Endodermal cell (in vitro differentiated cells): ENCODE results near the gene DNM2. TPM values are rescaled to one million over a fixed set of nuclear protein-coding genes. Genes with fewer than 3 reads are reported as not detected.

Source experiments
- DNase-seq: peaks from one replicate; pipeline ENCODE4 v3.0.0-alpha.2; 2017
- H3K27ac ChIP-seq: 2 replicates; pipeline ENCODE4 v1.5.1; 2013; ENCODE audit warnings: mild to moderate bottlenecking, low read depth, low read length, moderate library complexity
- H3K27me3 ChIP-seq: 2 replicates; pipeline ENCODE4 v1.6.1; 2013; ENCODE audit warnings: mild to moderate bottlenecking, low read length, moderate library complexity; ENCODE audit not compliant: insufficient read depth, control insufficient read depth, poor library complexity, severe bottlenecking
- H3K36me3 ChIP-seq: 2 replicates; pipeline ENCODE4 v1.7.0; 2013; ENCODE audit warnings: mild to moderate bottlenecking, low read length, moderate library complexity; ENCODE audit not compliant: control insufficient read depth, insufficient read depth
- H3K4me1 ChIP-seq: one replicate; pipeline ENCODE4 v1.7.0; 2013; ENCODE audit warnings: low read length; ENCODE audit not compliant: control insufficient read depth, insufficient read depth
- H3K4me3 ChIP-seq: 2 replicates; pipeline ENCODE4 v1.5.1; 2013; ENCODE audit warnings: mild to moderate bottlenecking, low read length, moderate library complexity
- H3K9ac ChIP-seq: 2 replicates; pipeline ENCODE4 v1.6.1; 2013; ENCODE audit warnings: mild to moderate bottlenecking, low read length, moderate library complexity; ENCODE audit not compliant: poor library complexity, severe bottlenecking; ENCODE audit errors: extremely low read depth
- H3K9me3 ChIP-seq: 2 replicates; pipeline ENCODE4 v1.6.1; 2013; ENCODE audit warnings: mild to moderate bottlenecking, low read length, moderate library complexity; ENCODE audit not compliant: control insufficient read depth
- H3K27ac Mint-ChIP-seq: 2 replicates; pipeline ENCODE4 v1.8.0; 2020; ENCODE audit warnings: mixed read lengths
- H3K27me3 Mint-ChIP-seq: 2 replicates; pipeline ENCODE4 v1.8.0; 2021; ENCODE audit warnings: mild to moderate bottlenecking, mixed read lengths; ENCODE audit not compliant: insufficient read depth
- H3K36me3 Mint-ChIP-seq: 2 replicates; pipeline ENCODE4 v1.8.0; 2020; ENCODE audit warnings: low read depth, mixed read lengths
- H3K4me1 Mint-ChIP-seq: 2 replicates; pipeline ENCODE4 v1.8.0; 2020; ENCODE audit warnings: mixed read lengths
- H3K4me3 Mint-ChIP-seq: 2 replicates; pipeline ENCODE4 v1.8.0; 2020; ENCODE audit warnings: mild to moderate bottlenecking, moderate library complexity, mixed read lengths
- H3K9me3 Mint-ChIP-seq: 2 replicates; pipeline ENCODE4 v1.8.0; 2020; ENCODE audit warnings: mild to moderate bottlenecking, mixed read lengths
- WGBS, 2 experiments: methylation state at CpG; one replicate each; pipeline versions ENCODE4 v1.1.5 to v1.1.7; 2013; ENCODE audit warnings: missing lambda C conversion rate in 2 of 2, mixed read lengths in 1 of 2; ENCODE audit not compliant: insufficient coverage in 1 of 2, insufficient read length in 1 of 2; 5-methylcytosine and 5-hydroxymethylcytosine counted together
- total RNA-seq, 2 donors: library from RNA; stranded (reverse); fragmentation: NEBNext Ultra II Directional in 1 of 2; extraction: Animal tissue kit (Norgen Biotek cat#: 25700) in 1 of 2; gene quantifications; 2 replicates in 1 of 2; 3 replicates in 1 of 2; pipeline ENCODE4 v1.2.1, GENCODE V29; 2021
- TF ChIP-seq, protein P1 (sequence below): fragments of 200-600 bp; sonication (generic); conservative IDR thresholded peaks from 2 replicates; pipeline ENCODE4 v1.5.0; 2021; ENCODE audit warnings: antibody characterized with exemption, mild to moderate bottlenecking

The DNM2 gene
- total RNA-seq, 2 donors from 2014 or later = 118 to 136 TPM

- H3K4me1 ChIP-seq = no peaks in the 10 kb centered on the region
- no peak overlapping the region for H3K9ac ChIP-seq
- Mint-ChIP-seq H3K27ac (no peak overlapping the region), H3K9me3 (peaks cover 20% of the 10 kb centered on the region), H3K4me3 (no peak overlapping the region), H3K36me3 (peaks cover 3% of the 10 kb centered on the region), H3K4me1 (no peaks in the 10 kb centered on the region), H3K27me3 (peaks cover 29% of the 10 kb centered on the region)
- H3K27ac ChIP-seq = no peak overlapping the region
- 88 to 89% methylated on average over 5 to 10 of the region's 10 CpGs for WGBS, 2 experiments
- peaks cover 6% of the 10 kb centered on the region for H3K9me3 ChIP-seq
- TF ChIP-seq, protein P1, sequence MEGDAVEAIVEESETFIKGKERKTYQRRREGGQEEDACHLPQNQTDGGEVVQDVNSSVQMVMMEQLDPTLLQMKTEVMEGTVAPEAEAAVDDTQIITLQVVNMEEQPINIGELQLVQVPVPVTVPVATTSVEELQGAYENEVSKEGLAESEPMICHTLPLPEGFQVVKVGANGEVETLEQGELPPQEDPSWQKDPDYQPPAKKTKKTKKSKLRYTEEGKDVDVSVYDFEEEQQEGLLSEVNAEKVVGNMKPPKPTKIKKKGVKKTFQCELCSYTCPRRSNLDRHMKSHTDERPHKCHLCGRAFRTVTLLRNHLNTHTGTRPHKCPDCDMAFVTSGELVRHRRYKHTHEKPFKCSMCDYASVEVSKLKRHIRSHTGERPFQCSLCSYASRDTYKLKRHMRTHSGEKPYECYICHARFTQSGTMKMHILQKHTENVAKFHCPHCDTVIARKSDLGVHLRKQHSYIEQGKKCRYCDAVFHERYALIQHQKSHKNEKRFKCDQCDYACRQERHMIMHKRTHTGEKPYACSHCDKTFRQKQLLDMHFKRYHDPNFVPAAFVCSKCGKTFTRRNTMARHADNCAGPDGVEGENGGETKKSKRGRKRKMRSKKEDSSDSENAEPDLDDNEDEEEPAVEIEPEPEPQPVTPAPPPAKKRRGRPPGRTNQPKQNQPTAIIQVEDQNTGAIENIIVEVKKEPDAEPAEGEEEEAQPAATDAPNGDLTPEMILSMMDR = no peak
- no peak overlapping the region for H3K4me3 ChIP-seq
- no peaks in the 10 kb centered on the region for H3K27me3 ChIP-seq
- peaks cover 10% of the 10 kb centered on the region for H3K36me3 ChIP-seq
- no peak for DNase-seq
These were observed 121.5 kb downstream of the DNM2 start for GRCh38 chr19:10839114-10840050.

- DNase-seq = no peak
- 87 to 90% methylated on average over 6 to 7 of the region's 7 CpGs for WGBS, 2 experiments
- Mint-ChIP-seq H3K4me3 (no peak overlapping the region), H3K27me3 (peaks cover 28% of the 10 kb centered on the region), H3K9me3 (peaks cover 19% of the 10 kb centered on the region), H3K4me1 (no peaks in the 10 kb centered on the region), H3K36me3 (no peaks in the 10 kb centered on the region), H3K27ac (no peak overlapping the region)
- TF ChIP-seq, protein P1 = no peak
- Histone ChIP-seq H3K4me3 (no peak overlapping the region), H3K27ac (no peak overlapping the region), H3K4me1 (no peaks in the 10 kb centered on the region), H3K9me3 (peaks cover 9% of the 10 kb centered on the region), H3K9ac (no peak overlapping the region), H3K36me3 (no peaks in the 10 kb centered on the region), H3K27me3 (no peaks in the 10 kb centered on the region)
These were observed 124.9 kb downstream of the DNM2 start for GRCh38 chr19:10842788-10843187.

DNA sequence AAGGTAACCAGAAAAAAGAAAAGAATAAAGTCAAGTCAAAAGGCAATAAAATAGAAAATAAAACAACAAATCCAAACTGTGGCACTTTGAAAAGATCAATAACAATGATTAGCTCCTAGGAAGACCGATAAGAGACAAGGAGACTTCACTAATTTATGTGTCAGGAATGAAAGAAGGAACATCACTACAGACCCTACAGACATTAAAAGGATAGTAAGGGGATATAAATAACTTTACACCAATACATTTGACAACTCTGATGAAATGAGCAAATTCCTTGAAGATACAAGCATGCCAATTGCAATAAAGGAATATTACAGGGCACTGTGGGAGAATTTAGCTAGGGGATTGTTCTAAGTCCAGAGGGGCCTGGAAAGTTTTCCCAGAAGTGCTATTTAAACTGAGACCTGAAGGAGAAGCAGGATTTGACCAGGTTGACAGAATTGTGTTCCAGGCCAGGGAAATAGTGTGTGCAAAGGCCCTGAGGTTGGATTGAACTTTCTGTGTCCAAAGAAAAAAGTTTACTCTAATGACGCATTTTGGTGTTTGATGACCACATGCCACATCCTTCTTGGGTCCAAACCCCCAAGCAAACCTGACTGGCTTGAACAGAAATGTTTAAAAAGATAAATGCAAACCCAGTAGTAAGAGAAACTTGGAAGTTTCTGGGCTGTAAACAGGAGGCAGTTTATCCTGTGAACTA lies 128.8 kb downstream of the DNM2 start:
- peaks cover 12% of the 10 kb centered on the region for H3K9me3 Mint-ChIP-seq
- H3K9ac ChIP-seq = no peak overlapping the region
- no peaks in the 10 kb centered on the region for H3K4me1 Mint-ChIP-seq
- peaks cover 25% of the 10 kb centered on the region for H3K27me3 Mint-ChIP-seq
- DNase-seq = no peak
- H3K36me3 ChIP-seq = no peaks in the 10 kb centered on the region
- TF ChIP-seq, protein P1 = no peak
- no peaks in the 10 kb centered on the region for H3K4me1 ChIP-seq
- H3K27me3 ChIP-seq = no peaks in the 10 kb centered on the region
- 90 to 100% methylated on average over 1 of the region's 2 CpGs for WGBS, 2 experiments
- no peak overlapping the region for H3K4me3 Mint-ChIP-seq
- H3K27ac Mint-ChIP-seq = no peak overlapping the region
- no peak overlapping the region for H3K4me3 ChIP-seq
- no peaks in the 10 kb centered on the region for H3K36me3 Mint-ChIP-seq
- H3K9me3 ChIP-seq = peaks cover 9% of the 10 kb centered on the region
- no peak overlapping the region for H3K27ac ChIP-seq
